K562 (cell line): ENCODE data around the gene MTHFD2. TPM values are rescaled to one million over a fixed set of nuclear protein-coding genes. Genes with fewer than 3 reads are reported as not detected.

ENCODE experiments used
- ATF7 ChIP-seq: fragments of 450-650 bp; IDR thresholded peaks from 2 replicates; pipeline ENCODE4 v1.7.1; 2014; ENCODE audit warnings: mild to moderate bottlenecking, moderate library complexity
- C11orf30 ChIP-seq: fragments of 450-650 bp; IDR thresholded peaks from 2 replicates; pipeline ENCODE4 v1.6.1; 2016; ENCODE audit warnings: low read depth, mild to moderate bottlenecking
- CAMTA2 ChIP-seq: fragments of 250-450 bp; sonication (Bioruptor Pico); conservative IDR thresholded peaks from 2 replicates; pipeline ENCODE4 v1.5.1; 2022
- IFI16 ChIP-seq: fragments of 250-450 bp; sonication (Bioruptor Pico); IDR thresholded peaks from 2 replicates; pipeline ENCODE4 v2.1.2; 2022; ENCODE audit warnings: mild to moderate bottlenecking, inconsistent platforms
- PHB ChIP-seq: fragments of 250-450 bp; sonication (Bioruptor Pico); IDR thresholded peaks from 2 replicates; pipeline ENCODE4 v1.5.0; 2021
- POLR2B ChIP-seq: fragments of 450-650 bp; IDR thresholded peaks from 2 replicates; pipeline ENCODE4 v1.6.1; 2018; ENCODE audit warnings: low read depth; ENCODE audit not compliant: partially characterized antibody
- RBBP5 ChIP-seq: fragments of 200-600 bp; sonication (generic); IDR thresholded peaks from 2 replicates; pipeline ENCODE4 v1.6.1; 2012; ENCODE audit warnings: borderline replicate concordance, mild to moderate bottlenecking, low read length, control low read depth, inconsistent platforms; ENCODE audit not compliant: insufficient read depth, poor library complexity, severe bottlenecking
- SIRT6 ChIP-seq: IDR thresholded peaks from one replicate; pipeline ENCODE4 v1.6.1; 2012; ENCODE audit warnings: low read depth, mild to moderate bottlenecking, control low read depth, inconsistent platforms, low read length, moderate library complexity
- SRSF1 ChIP-seq: fragments of 200-400 bp; formaldehyde crosslinking; IDR thresholded peaks from 2 replicates; pipeline ENCODE4 v1.6.1; 2017; ENCODE audit warnings: mild to moderate bottlenecking, low read depth, low read length, moderate library complexity
- TAF15 ChIP-seq: fragments of 200-400 bp; formaldehyde crosslinking; IDR thresholded peaks from 2 replicates; pipeline ENCODE4 v1.6.1; 2017; ENCODE audit warnings: mild to moderate bottlenecking, low read depth, low read length, moderate library complexity
- TEAD4 ChIP-seq, 2 experiments: sonication (generic) in 1 of 2; formaldehyde crosslinking in 1 of 2; IDR thresholded peaks; 2 replicates each; pipeline versions ENCODE4 v1.6.1 to v1.8.0; 2012 to 2022; ENCODE audit warnings: borderline replicate concordance in 1 of 2, inconsistent platforms in 1 of 2, low read length in 1 of 2, mild to moderate bottlenecking in 1 of 2, missing genetic modification reagents in 1 of 2
- ZFPM2 ChIP-seq: fragments of 250-450 bp; sonication (Bioruptor Pico); IDR thresholded peaks from 2 replicates; pipeline ENCODE4 v1.5.1; 2022; ENCODE audit warnings: mild to moderate bottlenecking
- ZNF174 ChIP-seq: fragments of 250-450 bp; sonication (Bioruptor Pico); IDR thresholded peaks from 2 replicates; pipeline ENCODE4 v1.4.0; 2020; ENCODE audit warnings: mild to moderate bottlenecking
- ZNF76 ChIP-seq: fragments of 250-450 bp; sonication (Bioruptor Pico); IDR thresholded peaks from 2 replicates; pipeline ENCODE4 v1.4.0; 2020; ENCODE audit warnings: mild to moderate bottlenecking, moderate library complexity, borderline replicate concordance
- polyA plus RNA-seq, 8 experiments: library from polyadenylated mRNA; depleted of rRNA in 4 of 8; stranded (reverse) in 5 of 8; unstranded in 3 of 8; fragments of >200 nt; fragmentation: Nextera tagmentation in 2 of 8; fragmentation: Illumina TruSeq in 1 of 8; extraction: Ambion mirVana in 2 of 8; extraction: Trizol in 1 of 8; gene quantifications; 2 replicates each; pipeline versions ENCODE4 v1.2.1 to v1.2.3, GENCODE V29; 2011 to 2014; ENCODE audit warnings: inconsistent platforms in 1 of 8, missing spikeins in 1 of 8
- total RNA-seq, 7 experiments: library from RNA; depleted of rRNA in 6 of 7; stranded (reverse); fragments of >200 nt in 6 of 7; fragmentation: Illumina TruSeq in 2 of 7; extraction: Trizol in 2 of 7; gene quantifications; 2 replicates each; pipeline versions ENCODE4 v1.2.1 to v1.2.3, GENCODE V29; 2011 to 2021; ENCODE audit warnings: low replicate concordance in 1 of 7
- TF ChIP-seq, protein P1 (sequence below), 2 experiments: fragments of 450-650 bp; conservative IDR thresholded peaks; 2 replicates each; pipeline ENCODE4 v1.6.1; 2017; ENCODE audit warnings: mild to moderate bottlenecking in 2 of 2, moderate library complexity in 2 of 2
- TF ChIP-seq, protein P2 (sequence below), 2 experiments: fragments of 450-650 bp in 1 of 2; sonication (generic) in 1 of 2; formaldehyde crosslinking in 1 of 2; IDR thresholded peaks; 2 replicates each; pipeline versions ENCODE4 v1.7.1 to v1.9.0; 2016 to 2022; ENCODE audit warnings: inconsistent platforms in 1 of 2, mild to moderate bottlenecking in 1 of 2, missing genetic modification reagents in 1 of 2

Gene MTHFD2
- total and polyA plus RNA-seq, 9 of the 15 experiments (the other 6 are each of a cell fraction or from before 2014, with no cell fraction given) = 113 to 520 (median 234) TPM

DNA sequence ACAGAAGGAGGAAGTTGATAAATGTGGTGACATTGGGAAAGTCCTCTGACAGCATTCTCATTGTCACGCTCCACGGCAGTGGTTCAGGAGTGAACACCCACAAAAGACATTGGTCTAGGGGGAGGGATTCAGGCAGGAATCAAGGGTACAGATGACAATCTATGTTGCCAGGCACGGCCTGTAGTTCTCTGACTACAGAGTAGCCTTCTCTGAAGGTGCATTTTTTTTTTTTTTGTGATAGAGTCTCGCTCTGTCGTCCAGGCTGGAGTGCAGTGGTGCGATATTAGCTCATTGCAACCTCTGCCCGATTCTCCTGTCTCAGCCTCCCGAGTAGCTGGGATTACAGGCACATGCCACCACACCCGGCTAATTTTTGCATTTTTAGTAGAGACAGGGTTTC lies 12.4 kb upstream of the MTHFD2 start (continued):
- TF ChIP-seq SIRT6 (no peak), TEAD4 (IDR thresholded peaks at IDR 0.05; ENCODE audit: low read length) (peak; percentile 79), TEAD4 (CRISPR knock-in tag; IDR thresholded peaks at IDR 0.05; ENCODE audit: borderline replicate concordance) (no peak), IFI16 (CRISPR knock-in tag) (no peak), ZFPM2 (no peak), PHB (CRISPR knock-in tag) (no peak), ZNF174 (CRISPR knock-in tag) (no peak), TAF15 (no peak), C11orf30 (peak; percentile 16; the same call in 1 of the 2 replicates), SRSF1 (no peak), ZNF76 (CRISPR knock-in tag) (no peak), ATF7 (peak; percentile 61; the same call in 1 of the 2 replicates), RBBP5 (no peak), POLR2B (peak; percentile 43), CAMTA2 (CRISPR knock-in tag) (no peak)
- TF ChIP-seq, protein P1, sequence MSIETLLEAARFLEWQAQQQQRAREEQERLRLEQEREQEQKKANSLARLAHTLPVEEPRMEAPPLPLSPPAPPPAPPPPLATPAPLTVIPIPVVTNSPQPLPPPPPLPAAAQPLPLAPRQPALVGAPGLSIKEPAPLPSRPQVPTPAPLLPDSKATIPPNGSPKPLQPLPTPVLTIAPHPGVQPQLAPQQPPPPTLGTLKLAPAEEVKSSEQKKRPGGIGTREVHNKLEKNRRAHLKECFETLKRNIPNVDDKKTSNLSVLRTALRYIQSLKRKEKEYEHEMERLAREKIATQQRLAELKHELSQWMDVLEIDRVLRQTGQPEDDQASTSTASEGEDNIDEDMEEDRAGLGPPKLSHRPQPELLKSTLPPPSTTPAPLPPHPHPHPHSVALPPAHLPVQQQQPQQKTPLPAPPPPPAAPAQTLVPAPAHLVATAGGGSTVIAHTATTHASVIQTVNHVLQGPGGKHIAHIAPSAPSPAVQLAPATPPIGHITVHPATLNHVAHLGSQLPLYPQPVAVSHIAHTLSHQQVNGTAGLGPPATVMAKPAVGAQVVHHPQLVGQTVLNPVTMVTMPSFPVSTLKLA (conservative IDR thresholded peaks at IDR 0.05) = peak; percentile 25 to 72; a peak in 2 of 4 replicates
- TF ChIP-seq, protein P2, sequence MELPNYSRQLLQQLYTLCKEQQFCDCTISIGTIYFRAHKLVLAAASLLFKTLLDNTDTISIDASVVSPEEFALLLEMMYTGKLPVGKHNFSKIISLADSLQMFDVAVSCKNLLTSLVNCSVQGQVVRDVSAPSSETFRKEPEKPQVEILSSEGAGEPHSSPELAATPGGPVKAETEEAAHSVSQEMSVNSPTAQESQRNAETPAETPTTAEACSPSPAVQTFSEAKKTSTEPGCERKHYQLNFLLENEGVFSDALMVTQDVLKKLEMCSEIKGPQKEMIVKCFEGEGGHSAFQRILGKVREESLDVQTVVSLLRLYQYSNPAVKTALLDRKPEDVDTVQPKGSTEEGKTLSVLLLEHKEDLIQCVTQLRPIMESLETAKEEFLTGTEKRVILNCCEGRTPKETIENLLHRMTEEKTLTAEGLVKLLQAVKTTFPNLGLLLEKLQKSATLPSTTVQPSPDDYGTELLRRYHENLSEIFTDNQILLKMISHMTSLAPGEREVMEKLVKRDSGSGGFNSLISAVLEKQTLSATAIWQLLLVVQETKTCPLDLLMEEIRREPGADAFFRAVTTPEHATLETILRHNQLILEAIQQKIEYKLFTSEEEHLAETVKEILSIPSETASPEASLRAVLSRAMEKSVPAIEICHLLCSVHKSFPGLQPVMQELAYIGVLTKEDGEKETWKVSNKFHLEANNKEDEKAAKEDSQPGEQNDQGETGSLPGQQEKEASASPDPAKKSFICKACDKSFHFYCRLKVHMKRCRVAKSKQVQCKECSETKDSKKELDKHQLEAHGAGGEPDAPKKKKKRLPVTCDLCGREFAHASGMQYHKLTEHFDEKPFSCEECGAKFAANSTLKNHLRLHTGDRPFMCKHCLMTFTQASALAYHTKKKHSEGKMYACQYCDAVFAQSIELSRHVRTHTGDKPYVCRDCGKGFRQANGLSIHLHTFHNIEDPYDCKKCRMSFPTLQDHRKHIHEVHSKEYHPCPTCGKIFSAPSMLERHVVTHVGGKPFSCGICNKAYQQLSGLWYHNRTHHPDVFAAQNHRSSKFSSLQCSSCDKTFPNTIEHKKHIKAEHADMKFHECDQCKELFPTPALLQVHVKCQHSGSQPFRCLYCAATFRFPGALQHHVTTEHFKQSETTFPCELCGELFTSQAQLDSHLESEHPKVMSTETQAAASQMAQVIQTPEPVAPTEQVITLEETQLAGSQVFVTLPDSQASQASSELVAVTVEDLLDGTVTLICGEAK (IDR thresholded peaks at IDR 0.05) = 0 out of 2 replicates have a peak, but pooled peaks have one; percentile 50
- TF ChIP-seq, protein P2 (CRISPR knock-in tag; IDR thresholded peaks at IDR 0.05) = no peak
